NCI-H187 treated with DMSO at 0.1 percent for 48 hours (cell line): ENCODE measurements around the gene OR9K2.
"Not testable (repeated sequence)": the region's sequence is repeated elsewhere in the genome, so short reads cannot be mapped to it uniquely, and the experiment has no call there.

Experiments used
- DNase-seq: peaks from one replicate; lab custom pipeline; 2025; lab: John Stamatoyannopoulos, UW

The OR9K2 gene

GRCh38 chr12:55126106-55126505 is at the start of gene OR9K2:
Gene OR9K2 (plus strand): TSS chr12:55126406. CDS start chr12:55129835, 3,429 bp downstream.
- DNase-seq, result no peak

- no peak for DNase-seq
Measured at GRCh38 chr12:55092579-55092978, 33.6 kb upstream of the OR9K2 start.

- DNase-seq, result no peak
Measured at GRCh38 chr12:55112378-55112875, 13.8 kb upstream of the OR9K2 start.

- no peak for DNase-seq
Measured at GRCh38 chr12:55116152-55116551, 10.1 kb upstream of the OR9K2 start.

GRCh38 chr12:55132816-55133215 is 6.6 kb downstream of the OR9K2 start:
- no peak for DNase-seq

GRCh38 chr12:55142669-55143565 is 16.7 kb downstream of the OR9K2 start:
- DNase-seq, result peak; percentile 16

- DNase-seq, result no peak
Measured at GRCh38 chr12:55143566-55143870, 17.3 kb downstream of the OR9K2 start.

- DNase-seq, result not testable (repeated sequence)
Measured at GRCh38 chr12:55167010-55167640, 40.9 kb downstream of the OR9K2 start.

- DNase-seq, result no peak
Measured at GRCh38 chr12:55171445-55171844, 45.2 kb downstream of the OR9K2 start.

GRCh38 chr12:55171846-55172245 is 45.6 kb downstream of the OR9K2 start:
- DNase-seq, result not testable (repeated sequence)

- no peak for DNase-seq
Measured at GRCh38 chr12:55172686-55173085, 46.5 kb downstream of the OR9K2 start.

- DNase-seq, result no peak
Measured at GRCh38 chr12:55173456-55173855, 47.2 kb downstream of the OR9K2 start.
